Kidney (tissue), 14 donors: ENCODE measurements around the gene POLR1D. TPM values are rescaled to one million over a fixed set of nuclear protein-coding genes. Genes with fewer than 3 reads are reported as not detected.

Experiments used
- DNase-seq, 5 donors: peaks; one replicate each; pipeline ENCODE4 v3.0.0-alpha.2; 2013 to 2020
- FAIRE-seq: peaks from 2 replicates; lab custom pipeline; 2012; peaks lifted over from hg19 to GRCh38; lab: Jason Lieb, UNC
- H3K27ac ChIP-seq, 2 donors: one replicate each; pipeline ENCODE4 v1.7.0; 2013; ENCODE audit warnings: low read depth in 2 of 2, low read length in 2 of 2, inconsistent platforms in 1 of 2
- H3K27me3 ChIP-seq: one replicate; pipeline ENCODE4 v1.7.1; 2013; ENCODE audit warnings: low read length, inconsistent platforms; ENCODE audit not compliant: control insufficient read depth, insufficient read depth
- H3K36me3 ChIP-seq, 3 donors: one replicate each; pipeline versions ENCODE4 v1.7.0 to v1.7.1; 2013; ENCODE audit warnings: low read length in 3 of 3, control low read depth in 1 of 3, inconsistent platforms in 1 of 3; ENCODE audit not compliant: insufficient read depth in 3 of 3, control insufficient read depth in 2 of 3
- H3K4me1 ChIP-seq, 3 donors: one replicate each; pipeline versions ENCODE4 v1.7.0 to v1.7.1; 2013; ENCODE audit warnings: low read length in 3 of 3, inconsistent platforms in 1 of 3, low read depth in 1 of 3; ENCODE audit not compliant: control insufficient read depth in 2 of 3, insufficient read depth in 2 of 3
- H3K4me3 ChIP-seq, 3 donors: one replicate each; pipeline versions ENCODE4 v1.7.0 to v1.8.1; 2013; ENCODE audit warnings: low read length in 3 of 3, control low read depth in 1 of 3, inconsistent platforms in 1 of 3
- H3K9ac ChIP-seq, 3 donors: one replicate each; pipeline versions ENCODE4 v1.7.0 to v1.7.1; 2013; ENCODE audit warnings: low read length in 3 of 3, control low read depth in 1 of 3, inconsistent platforms in 1 of 3
- H3K9me3 ChIP-seq, 3 donors: one replicate each; pipeline versions ENCODE4 v1.7.0 to v1.7.1; 2013; ENCODE audit warnings: low read length in 3 of 3, control low read depth in 1 of 3, inconsistent platforms in 1 of 3; ENCODE audit not compliant: control insufficient read depth in 2 of 3, insufficient read depth in 1 of 3
- CTCF ChIP-seq: IDR thresholded peaks from 3 replicates; pipeline ENCODE4 v1.5.1; 2012; ENCODE audit warnings: mild to moderate bottlenecking, moderate library complexity, borderline replicate concordance; ENCODE audit not compliant: insufficient read depth; ENCODE audit errors: extremely low read depth
- intact Hi-C: fragments of 100-400 bp; cut with DNase I; formaldehyde crosslinking; loops from one replicate; pipeline ENCODE4 v1.11.1; 2022
- polyA plus RNA-seq: library from polyadenylated mRNA; stranded (reverse); fragments of 350-450 nt; fragmentation: Illumina TruSeq; extraction: RNeasy Lipid Tissue Mini Kit (QIAGEN cat#74804); gene quantifications from one replicate; pipeline ENCODE4 v1.2.3, GENCODE V29; 2014; ENCODE audit warnings: low read depth, low replicate concordance; ENCODE audit not compliant: insufficient read depth
- total RNA-seq: library from RNA; stranded (reverse); fragmentation: NEBNext Ultra II Directional; extraction: Animal tissue kit (Norgen Biotek cat#: 25700); gene quantifications from one replicate; pipeline ENCODE4 v1.2.1, GENCODE V29; 2021
- donor health status: control.
- donor health status: control.
- donor health status: control.
- donor health status: control.
- donor health status: control.
- donor health status: DM: yes; HTN: yes; CAD: no.
- donor health status: Normal renal cell carcinoma (clear cell type).

The POLR1D gene
- total and polyA plus RNA-seq, 2 donors from 2014 or later, result 72.8 to 124 TPM

- no peak for TF ChIP-seq CTCF
- H3K4me3 ChIP-seq, result peak overlapping the region in 1 of 3 donors; percentile 3
- intact Hi-C loops, result no loop called here
- FAIRE-seq (no peak), DNase-seq (peak in 1 of 5 donors; percentile 21)
- peak overlapping the region; percentile 15 to 20 for H3K27ac ChIP-seq
- H3K27me3 ChIP-seq, result no peaks in the 10 kb centered on the region
- no peak overlapping the region for H3K9ac ChIP-seq
- H3K4me1 ChIP-seq, result peaks cover 0 to 39% (median 18%) of the 10 kb centered on the region in 3 donors
- H3K9me3 ChIP-seq, result no peaks in the 10 kb centered on the region
- no peaks in the 10 kb centered on the region for H3K36me3 ChIP-seq
These were observed 39.3 kb downstream of the POLR1D start for GRCh38 chr13:27661017-27661416.

GRCh38 chr13:27662738-27663470 is 41.2 kb downstream of the POLR1D start:
- no peak for DNase-seq
- peak overlapping the region in 1 of 2 donors; percentile 13 for H3K27ac ChIP-seq
- TF ChIP-seq CTCF, result no peak
- H3K27me3 ChIP-seq, result no peaks in the 10 kb centered on the region
- H3K4me3 ChIP-seq, result no peak overlapping the region
- intact Hi-C loops, result no loop called here
- H3K4me1 ChIP-seq, result peaks cover 0 to 39% (median 18%) of the 10 kb centered on the region in 3 donors
- no peaks in the 10 kb centered on the region for H3K9me3 ChIP-seq
- no peak overlapping the region for H3K9ac ChIP-seq
- no peak for FAIRE-seq
- peaks cover 0 to 3% (median 0%) of the 10 kb centered on the region in 3 donors for H3K36me3 ChIP-seq

GRCh38 chr13:27663947-27664346 is 42.3 kb downstream of the POLR1D start:
- no peaks in the 10 kb centered on the region for H3K27me3 ChIP-seq
- H3K27ac ChIP-seq, result peak overlapping the region in 1 of 2 donors; percentile 10
- peak overlapping the region in 1 of 3 donors; percentile 2 for H3K4me3 ChIP-seq
- H3K36me3 ChIP-seq, result peaks cover 0 to 3% (median 0%) of the 10 kb centered on the region in 3 donors
- peaks cover 0 to 38% (median 18%) of the 10 kb centered on the region in 3 donors for H3K4me1 ChIP-seq
- DNase-seq, result peak in 1 of 5 donors; percentile 19
- H3K9ac ChIP-seq, result peak overlapping the region in 1 of 3 donors; percentile 13
- intact Hi-C loops, result no loop called here
- TF ChIP-seq CTCF, result peak; percentile 11
- H3K9me3 ChIP-seq, result no peaks in the 10 kb centered on the region
- FAIRE-seq, result no peak
